ENCODE data around the gene SAMD4B. TPM values are rescaled to one million over a fixed set of nuclear protein-coding genes. Genes with fewer than 3 reads are reported as not detected.

Gene SAMD4B
- total RNA-seq, 2 donors from 2014 or later = 133 to 227 TPM

- H3K27ac ChIP-seq = no peak overlapping the region
- TF ChIP-seq POLR2A (IDR thresholded peaks at IDR 0.05) (no peak), POLR2AphosphoS5 (IDR thresholded peaks at IDR 0.05) (no peak), CTCF (IDR thresholded peaks at IDR 0.05) (no peak)
These were observed 20.4 kb upstream of the SAMD4B start for GRCh38 chr19:39321832-39322176.

DNA sequence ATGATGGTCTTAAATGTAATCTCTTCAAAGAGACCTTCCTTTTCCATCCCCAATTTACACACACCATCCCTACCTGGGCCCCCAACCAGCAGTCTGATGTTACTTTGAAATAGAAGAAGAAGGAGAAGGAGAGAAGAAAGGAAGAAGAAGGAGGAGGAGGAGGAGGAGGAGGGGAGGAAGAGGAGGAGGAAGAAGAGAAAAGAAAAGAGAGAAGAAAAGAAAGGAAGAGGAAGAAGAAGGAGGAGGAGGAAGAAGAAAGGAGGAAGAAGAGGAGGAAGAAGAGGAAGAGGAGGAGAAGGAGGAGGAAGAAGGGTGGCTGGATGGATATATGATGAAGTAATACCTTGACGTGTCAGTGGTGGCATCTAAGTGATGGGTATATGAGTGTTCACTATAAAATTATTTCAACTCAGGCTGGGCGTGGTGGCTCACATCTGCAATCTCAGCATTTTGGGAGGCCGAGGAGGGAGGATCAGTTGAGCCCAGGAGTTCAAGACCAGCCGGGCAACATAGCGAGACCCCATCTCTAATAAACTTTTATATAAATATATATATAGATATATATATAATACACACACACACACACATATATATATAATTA is 17.9 kb upstream of the SAMD4B start:
- H3K9me3 ChIP-seq = no peaks in the 10 kb centered on the region
- 75% methylated on average over 5 of the region's 5 CpGs for WGBS

More at GRCh38 chr19:39321832-39322176, 20.4 kb upstream of the SAMD4B start:
- intact Hi-C loops (cut with DNase I) = loop anchor here (10.0 kb wide), 1 partner anchor 357 kb away; no protein-coding TSS in a partner anchor
- Histone ChIP-seq H3K27me3 (replicated peaks; ENCODE audit: insufficient read depth) (no peaks in the 10 kb centered on the region), H3K4me1 (replicated peaks) (no peaks in the 10 kb centered on the region), H3K4me3 (no peak overlapping the region), H3K9me3 (no peaks in the 10 kb centered on the region), H3K36me3 (no peaks in the 10 kb centered on the region)
- no peak for DNase-seq (ENCODE audit: low spot score)

GRCh38 chr19:39325778-39326665 is 16.2 kb upstream of the SAMD4B start:
- H3K9me3 ChIP-seq = no peaks in the 10 kb centered on the region
- H3K27ac ChIP-seq = no peak overlapping the region
- TF ChIP-seq CTCF (IDR thresholded peaks at IDR 0.05) = no peak
- TF ChIP-seq POLR2A (IDR thresholded peaks at IDR 0.05) = no peak
- TF ChIP-seq POLR2AphosphoS5 (IDR thresholded peaks at IDR 0.05) = no peak
- no peak for DNase-seq (ENCODE audit: low spot score)
- H3K4me3 ChIP-seq = no peak overlapping the region
- WGBS = 80% methylated on average over 16 of the region's 16 CpGs
- H3K36me3 ChIP-seq = no peaks in the 10 kb centered on the region
- H3K4me1 ChIP-seq (replicated peaks) = no peaks in the 10 kb centered on the region
- intact Hi-C loops (cut with DNase I) = loop anchor here (5.0 to 10.0 kb wide), 2 partner anchors 204 to 361 kb away; no protein-coding TSS in a partner anchor
- H3K27me3 ChIP-seq (replicated peaks; ENCODE audit: insufficient read depth) = no peaks in the 10 kb centered on the region

More for the DNA sequence above, 17.9 kb upstream of the SAMD4B start:
- Histone ChIP-seq H3K27ac (no peak overlapping the region), H3K27me3 (replicated peaks; ENCODE audit: insufficient read depth) (no peaks in the 10 kb centered on the region), H3K4me3 (no peak overlapping the region), H3K4me1 (replicated peaks) (no peaks in the 10 kb centered on the region), H3K36me3 (no peaks in the 10 kb centered on the region)
- no peak for DNase-seq (ENCODE audit: low spot score)
- TF ChIP-seq CTCF (IDR thresholded peaks at IDR 0.05) (no peak), POLR2AphosphoS5 (IDR thresholded peaks at IDR 0.05) (no peak), POLR2A (IDR thresholded peaks at IDR 0.05) (no peak)
- intact Hi-C loops (cut with DNase I) = loop anchor here (10.0 kb wide), 1 partner anchor 360 kb away; no protein-coding TSS in a partner anchor

DNA sequence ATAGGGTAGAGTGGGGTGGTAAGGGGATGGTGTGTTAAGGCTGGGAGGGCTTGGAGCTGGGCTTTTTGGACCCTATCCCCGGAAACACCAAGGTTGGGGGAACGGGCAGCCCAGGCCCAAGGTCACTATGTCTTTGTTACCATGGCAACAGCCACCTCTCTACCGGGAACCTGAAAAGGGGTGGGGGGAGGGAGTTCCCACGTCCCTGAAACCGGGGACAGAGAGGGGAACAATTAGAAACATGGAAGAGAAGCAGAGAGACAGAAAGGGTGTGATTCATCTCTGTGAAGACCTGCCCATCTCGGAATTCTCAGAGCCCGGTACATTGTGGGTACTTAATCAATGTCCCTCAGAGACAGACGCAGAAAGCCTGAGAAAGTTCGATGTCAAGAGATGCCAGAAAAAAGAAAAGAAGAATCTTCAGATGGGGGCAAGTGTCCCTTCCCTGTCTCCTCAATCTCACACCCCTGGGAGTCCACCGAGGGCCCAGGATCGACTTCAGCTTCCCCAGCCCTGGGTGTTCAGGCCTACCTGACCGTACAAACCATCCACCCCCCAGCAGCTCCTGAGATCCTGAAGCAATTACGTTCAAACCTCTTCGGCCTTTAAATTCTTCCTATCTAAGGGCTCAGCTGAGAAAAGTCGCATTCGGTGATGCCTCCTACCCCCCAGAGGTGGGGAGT is 14.7 kb upstream of the SAMD4B start:
- Histone ChIP-seq H3K27ac (no peak overlapping the region), H3K4me1 (replicated peaks) (no peaks in the 10 kb centered on the region), H3K36me3 (no peaks in the 10 kb centered on the region), H3K4me3 (no peak overlapping the region), H3K9me3 (no peaks in the 10 kb centered on the region), H3K27me3 (replicated peaks; ENCODE audit: insufficient read depth) (no peaks in the 10 kb centered on the region)
- no peak for DNase-seq (ENCODE audit: low spot score)
- WGBS = 64% methylated on average over 16 of the region's 16 CpGs
- intact Hi-C loops (cut with DNase I) = loop anchor here (5.0 to 10.0 kb wide), 2 partner anchors 205 to 363 kb away; no protein-coding TSS in a partner anchor
- no peak for TF ChIP-seq CTCF (IDR thresholded peaks at IDR 0.05)
- TF ChIP-seq POLR2A (IDR thresholded peaks at IDR 0.05) = no peak
- TF ChIP-seq POLR2AphosphoS5 (IDR thresholded peaks at IDR 0.05) = no peak

Data from prostate gland (tissue), 2 donors.